Hepatocyte (in vitro differentiated cells): Measurements from ENCODE around the gene MST1R.

ENCODE experiments used
- EZH2 ChIP-seq: fragments of 200-600 bp; sonication (generic); IDR thresholded peaks from 2 replicates; pipeline ENCODE4 v1.6.1; 2016; ENCODE audit warnings: antibody characterized with exemption, mild to moderate bottlenecking, borderline replicate concordance
- EZH2phosphoT487 ChIP-seq: fragments of 200-600 bp; sonication (generic); IDR thresholded peaks from one replicate; pipeline ENCODE4 v1.6.1; 2018; ENCODE audit warnings: antibody characterized with exemption, mild to moderate bottlenecking, low read depth, moderate library complexity; ENCODE audit not compliant: unreplicated experiment, severe bottlenecking
- TF ChIP-seq, protein P1 (sequence below): fragments of 200-600 bp; sonication (generic); IDR thresholded peaks from 2 replicates; pipeline ENCODE4 v1.5.1; 2016; ENCODE audit warnings: antibody characterized with exemption, mild to moderate bottlenecking; ENCODE audit not compliant: poor library complexity

DNA sequence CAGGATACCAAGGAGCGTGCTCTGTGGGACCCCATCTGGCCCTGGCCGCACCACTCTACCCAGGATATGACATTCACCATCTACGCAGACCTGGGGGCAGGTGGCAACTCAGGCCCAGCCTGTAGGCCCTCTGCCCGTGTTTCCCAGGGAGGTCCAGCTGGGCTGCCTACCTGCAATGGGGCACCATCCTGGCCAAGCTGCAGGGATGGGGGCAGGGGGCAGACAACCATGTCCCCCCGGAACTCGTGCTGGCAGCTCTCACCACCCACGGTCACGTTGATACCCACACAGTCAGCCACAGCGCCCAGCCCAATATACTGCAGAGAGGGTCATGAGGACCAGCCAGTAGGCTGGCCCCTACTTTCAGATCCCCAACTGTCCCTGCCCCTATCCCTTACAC, 7.9 kb downstream of the MST1R start:
- TF ChIP-seq, protein P1, sequence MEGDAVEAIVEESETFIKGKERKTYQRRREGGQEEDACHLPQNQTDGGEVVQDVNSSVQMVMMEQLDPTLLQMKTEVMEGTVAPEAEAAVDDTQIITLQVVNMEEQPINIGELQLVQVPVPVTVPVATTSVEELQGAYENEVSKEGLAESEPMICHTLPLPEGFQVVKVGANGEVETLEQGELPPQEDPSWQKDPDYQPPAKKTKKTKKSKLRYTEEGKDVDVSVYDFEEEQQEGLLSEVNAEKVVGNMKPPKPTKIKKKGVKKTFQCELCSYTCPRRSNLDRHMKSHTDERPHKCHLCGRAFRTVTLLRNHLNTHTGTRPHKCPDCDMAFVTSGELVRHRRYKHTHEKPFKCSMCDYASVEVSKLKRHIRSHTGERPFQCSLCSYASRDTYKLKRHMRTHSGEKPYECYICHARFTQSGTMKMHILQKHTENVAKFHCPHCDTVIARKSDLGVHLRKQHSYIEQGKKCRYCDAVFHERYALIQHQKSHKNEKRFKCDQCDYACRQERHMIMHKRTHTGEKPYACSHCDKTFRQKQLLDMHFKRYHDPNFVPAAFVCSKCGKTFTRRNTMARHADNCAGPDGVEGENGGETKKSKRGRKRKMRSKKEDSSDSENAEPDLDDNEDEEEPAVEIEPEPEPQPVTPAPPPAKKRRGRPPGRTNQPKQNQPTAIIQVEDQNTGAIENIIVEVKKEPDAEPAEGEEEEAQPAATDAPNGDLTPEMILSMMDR, result no peak
- TF ChIP-seq EZH2phosphoT487 (no peak), EZH2 (no peak)
